GM10847 (cell line): Measurements from ENCODE around the gene CMTM6.

Experiments used
- POLR2A ChIP-seq: IDR thresholded peaks from 2 replicates; pipeline ENCODE4 v1.6.1; 2011; ENCODE audit not compliant: insufficient read length; ENCODE audit errors: extremely low read depth

Gene CMTM6, protein sequence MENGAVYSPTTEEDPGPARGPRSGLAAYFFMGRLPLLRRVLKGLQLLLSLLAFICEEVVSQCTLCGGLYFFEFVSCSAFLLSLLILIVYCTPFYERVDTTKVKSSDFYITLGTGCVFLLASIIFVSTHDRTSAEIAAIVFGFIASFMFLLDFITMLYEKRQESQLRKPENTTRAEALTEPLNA

GRCh38 chr3:32502118-32502945 lies at the start of gene CMTM6:
TSS of gene CMTM6 (minus strand) at chr3:32502852. CDS start at chr3:32502745, 107 bp downstream.
- TF ChIP-seq POLR2A, result peak; percentile 59

- no peak for TF ChIP-seq POLR2A
Observed at GRCh38 chr3:32552013-32552412, 49.4 kb upstream of the CMTM6 start.

GRCh38 chr3:32551496-32551895 lies 48.8 kb upstream of the CMTM6 start:
- no peak for TF ChIP-seq POLR2A

GRCh38 chr3:32551087-32551486 lies 48.4 kb upstream of the CMTM6 start:
- TF ChIP-seq POLR2A, result no peak

- TF ChIP-seq POLR2A, result no peak
Observed at GRCh38 chr3:32545305-32545704, 42.7 kb upstream of the CMTM6 start.

DNA sequence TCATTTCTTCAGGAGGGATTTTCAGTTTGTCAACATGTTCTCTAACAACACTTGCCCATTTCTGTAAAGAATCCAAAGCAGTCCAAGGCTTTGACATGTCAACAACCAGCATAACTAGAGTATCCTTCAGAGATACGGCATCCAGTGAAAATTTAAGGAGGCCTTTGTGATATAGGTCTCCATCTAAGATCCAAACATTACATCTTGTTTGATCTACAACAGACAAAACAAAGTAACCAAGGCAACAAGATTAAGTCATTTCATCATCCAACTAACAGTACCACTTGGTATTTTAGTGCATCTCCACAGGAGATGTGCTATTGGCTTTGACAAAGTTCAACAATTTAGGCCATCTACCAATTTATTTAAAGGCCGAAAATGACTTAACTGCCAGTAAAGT lies 42.2 kb upstream of the CMTM6 start:
- no peak for TF ChIP-seq POLR2A

GRCh38 chr3:32542807-32543206 lies 40.2 kb upstream of the CMTM6 start:
- no peak for TF ChIP-seq POLR2A

DNA sequence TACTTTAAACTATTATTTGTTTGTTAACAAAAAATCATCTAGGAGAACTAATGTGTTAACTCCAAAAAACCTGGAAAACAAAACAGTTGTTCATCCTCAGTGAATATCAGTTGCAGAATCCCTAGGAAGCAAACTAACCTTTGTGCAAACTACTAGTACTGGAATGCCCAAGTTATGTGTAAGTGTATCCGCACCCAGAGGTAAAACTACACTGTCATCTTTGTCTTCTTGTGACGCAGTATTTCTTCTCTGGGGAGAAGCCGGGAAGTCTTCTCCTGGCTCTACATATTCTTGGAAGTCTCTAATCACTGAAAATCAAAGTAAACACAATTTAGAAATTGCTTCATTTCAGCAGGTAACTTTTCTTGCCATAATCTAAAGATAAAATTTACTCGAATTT lies 38.2 kb upstream of the CMTM6 start:
- no peak for TF ChIP-seq POLR2A

DNA sequence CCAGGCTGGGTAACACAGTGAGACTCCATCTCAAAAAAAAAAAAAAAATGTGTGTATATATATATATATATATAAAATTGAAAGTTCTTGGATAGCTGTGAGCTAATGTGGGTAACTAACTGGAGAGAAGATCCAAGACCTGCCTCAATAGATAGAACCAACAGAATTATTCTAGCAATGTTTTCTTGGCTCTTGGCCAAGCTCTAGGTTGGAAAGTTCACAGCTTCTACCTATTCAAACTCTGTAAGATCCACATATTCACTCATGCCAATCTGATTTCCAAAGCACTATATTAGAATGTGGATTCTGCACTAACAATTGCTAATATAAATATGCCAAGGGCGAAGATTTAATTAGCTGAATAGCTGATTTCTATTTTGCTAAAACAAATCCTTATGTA lies 29.8 kb upstream of the CMTM6 start:
- TF ChIP-seq POLR2A, result no peak

DNA sequence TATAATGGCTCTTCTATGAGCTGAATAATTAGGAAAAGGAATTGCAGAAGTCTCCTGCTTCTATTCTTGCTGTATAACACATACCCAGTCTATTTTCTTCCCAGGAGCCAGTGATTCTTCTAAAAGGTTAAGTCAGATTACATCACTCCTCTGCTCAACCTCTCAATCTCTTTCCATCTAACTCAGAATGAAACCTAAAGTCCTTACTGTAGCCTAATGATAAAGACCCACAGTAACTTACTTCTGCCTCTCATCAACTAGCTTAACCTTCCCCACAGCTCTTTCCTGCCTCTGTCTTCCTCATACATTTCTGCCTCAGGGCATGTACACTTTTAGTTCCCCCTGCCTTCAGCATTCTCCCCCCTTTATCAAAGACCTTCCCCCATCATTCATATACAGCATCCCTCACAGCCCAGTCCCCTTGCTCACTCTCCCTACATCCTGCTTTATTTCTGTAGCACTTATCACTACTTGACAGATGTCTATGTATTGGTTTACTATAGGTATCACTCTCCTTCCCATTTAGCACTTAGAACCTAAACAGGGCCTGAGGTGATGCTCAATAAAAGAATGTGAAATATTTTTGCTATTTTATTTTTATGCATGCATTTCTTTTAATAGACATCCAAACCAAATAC lies 28.5 kb upstream of the CMTM6 start:
- no peak for TF ChIP-seq POLR2A

- no peak for TF ChIP-seq POLR2A
Observed at GRCh38 chr3:32525720-32526119, 23.1 kb upstream of the CMTM6 start.

GRCh38 chr3:32522682-32523081 lies 20.0 kb upstream of the CMTM6 start:
- TF ChIP-seq POLR2A, result no peak

- no peak for TF ChIP-seq POLR2A
Observed at GRCh38 chr3:32511005-32511404, 8.4 kb upstream of the CMTM6 start.

- TF ChIP-seq POLR2A, result no peak
Observed at GRCh38 chr3:32510075-32510724, 7.5 kb upstream of the CMTM6 start.

DNA sequence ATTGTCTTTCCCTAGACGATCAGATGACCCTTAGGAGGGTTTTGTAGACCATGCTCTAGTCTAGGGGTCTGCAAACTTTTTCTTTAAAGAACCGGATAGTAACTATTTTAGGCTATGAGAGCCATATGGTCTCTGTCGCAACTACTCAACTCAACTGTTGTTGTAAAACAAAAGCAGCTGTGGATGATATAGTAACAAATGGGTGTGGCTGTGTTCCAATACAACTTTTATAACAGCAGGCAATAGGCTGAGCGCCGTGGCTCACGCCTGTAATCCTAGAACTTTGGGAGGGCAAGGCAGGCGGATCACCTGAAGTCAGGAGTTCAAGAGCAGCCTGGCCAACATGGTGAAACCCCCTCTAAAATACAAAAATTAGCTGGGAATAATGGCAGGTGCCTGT lies 6.1 kb upstream of the CMTM6 start:
- no peak for TF ChIP-seq POLR2A

DNA sequence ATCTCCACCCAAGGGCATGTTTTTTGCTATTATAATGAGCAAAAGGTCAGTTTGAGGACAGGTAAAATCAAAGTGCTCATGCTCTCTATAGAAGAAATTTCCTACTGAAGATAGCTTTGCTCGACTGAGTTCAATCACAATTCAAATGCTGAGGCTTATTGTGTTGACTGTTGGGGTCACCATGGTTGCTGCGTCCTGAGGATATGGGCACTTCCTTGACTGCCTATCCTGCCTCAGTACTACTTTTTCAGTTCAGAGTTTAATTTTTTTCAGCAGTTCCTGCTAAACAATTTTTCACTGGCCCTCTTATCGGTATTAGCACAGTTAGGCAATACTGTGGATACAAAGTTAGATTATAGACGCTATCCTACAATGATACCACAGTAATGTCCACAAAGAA lies 3.8 kb upstream of the CMTM6 start:
- no peak for TF ChIP-seq POLR2A
